Activated T-helper 2 cell treated with anti-CD3 and anti-CD28 coated beads, Interferon-gamma antibody, Interleukin-2, Interleukin-4, amounts not matched to agents 10 μg/mL and 5 μg/mL and 100 μg/mL, durations not matched to agents 14 hours and 24 hours and 36 hours (primary cell): ENCODE results near the gene DENND2D. TPM values are rescaled to one million over a fixed set of nuclear protein-coding genes. Genes with fewer than 3 reads are reported as not detected.

ENCODE experiments used
- DNase-seq: peaks from one replicate; pipeline ENCODE4 v3.0.0; 2021; ENCODE audit warnings: low spot score
- H3K27ac Mint-ChIP-seq: one replicate; pipeline ENCODE4 v1.8.0; 2021; ENCODE audit warnings: mixed read lengths
- H3K27me3 Mint-ChIP-seq: one replicate; pipeline ENCODE4 v1.8.0; 2021; ENCODE audit warnings: low read depth, mixed read lengths
- H3K36me3 Mint-ChIP-seq: one replicate; pipeline ENCODE4 v1.8.0; 2021; ENCODE audit warnings: low read depth, mixed read lengths
- H3K4me1 Mint-ChIP-seq: one replicate; pipeline ENCODE4 v1.8.0; 2021; ENCODE audit warnings: low read depth, mixed read lengths
- H3K4me3 Mint-ChIP-seq: one replicate; pipeline ENCODE4 v1.8.0; 2021; ENCODE audit warnings: low read depth, mild to moderate bottlenecking, moderate library complexity, mixed read lengths
- H3K9me3 Mint-ChIP-seq: one replicate; pipeline ENCODE4 v1.8.0; 2021; ENCODE audit warnings: mixed read lengths
- intact Hi-C: fragments of 100-400 bp; cut with micrococcal nuclease; formaldehyde crosslinking; loops from one replicate; pipeline ENCODE4 v1.15.1; 2023
- total RNA-seq: library from RNA; stranded (reverse); gene quantifications from 2 replicates; pipeline ENCODE4 v1.2.3, GENCODE V29; 2022

The DENND2D gene, protein sequence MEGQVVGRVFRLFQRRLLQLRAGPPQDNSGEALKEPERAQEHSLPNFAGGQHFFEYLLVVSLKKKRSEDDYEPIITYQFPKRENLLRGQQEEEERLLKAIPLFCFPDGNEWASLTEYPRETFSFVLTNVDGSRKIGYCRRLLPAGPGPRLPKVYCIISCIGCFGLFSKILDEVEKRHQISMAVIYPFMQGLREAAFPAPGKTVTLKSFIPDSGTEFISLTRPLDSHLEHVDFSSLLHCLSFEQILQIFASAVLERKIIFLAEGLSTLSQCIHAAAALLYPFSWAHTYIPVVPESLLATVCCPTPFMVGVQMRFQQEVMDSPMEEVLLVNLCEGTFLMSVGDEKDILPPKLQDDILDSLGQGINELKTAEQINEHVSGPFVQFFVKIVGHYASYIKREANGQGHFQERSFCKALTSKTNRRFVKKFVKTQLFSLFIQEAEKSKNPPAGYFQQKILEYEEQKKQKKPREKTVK
- 139 and 143 TPM in 2 replicates for total RNA-seq

DNA sequence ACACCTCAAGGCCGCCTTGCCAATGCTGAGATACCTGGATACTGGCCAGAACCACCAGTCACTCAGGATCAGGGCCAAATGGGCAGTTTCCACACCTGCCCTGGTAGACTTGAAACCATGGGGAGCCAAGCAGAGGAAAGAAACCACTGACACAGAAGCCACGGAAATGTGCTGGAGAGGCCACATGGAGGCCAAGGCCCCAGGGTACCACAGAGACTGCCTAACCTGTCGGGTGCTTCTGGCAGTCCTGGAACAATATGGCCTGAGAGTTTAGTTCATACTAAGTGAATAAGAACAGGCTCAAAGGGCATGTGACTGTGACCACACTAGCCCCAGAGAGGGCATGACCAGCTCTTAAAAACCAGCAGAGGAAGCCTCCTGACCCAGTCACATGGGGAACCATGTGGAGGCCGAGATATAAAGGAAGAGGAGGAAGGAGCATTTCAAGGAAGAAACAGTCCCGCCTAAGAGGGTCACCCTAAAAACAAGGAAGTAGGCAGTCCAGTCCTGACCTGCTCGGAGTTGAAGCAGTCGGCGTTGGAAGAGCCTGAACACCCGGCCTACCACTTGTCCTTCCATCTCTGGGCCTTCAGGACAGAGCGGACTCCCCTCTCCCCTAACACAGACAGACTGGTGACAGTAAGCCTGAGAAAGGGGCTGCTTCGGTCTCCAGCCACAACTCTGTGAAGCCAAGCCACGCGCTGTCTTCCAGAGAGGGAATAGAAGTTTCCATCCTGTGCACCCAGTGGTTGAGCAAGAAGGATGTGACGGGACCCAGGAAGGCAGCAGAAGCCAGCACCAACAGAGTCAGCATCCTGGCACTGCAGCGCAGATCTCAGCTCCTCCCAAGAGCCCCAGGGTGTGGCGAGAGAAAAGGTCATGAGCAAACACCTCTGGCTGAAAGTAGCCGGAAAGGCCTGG is at the start of gene DENND2D:
Gene DENND2D, minus strand, starts transcription at position 766 of the 921 bp plus-strand sequence. Its CDS starts 187 bp downstream, at position 579.
- no peaks in the 10 kb centered on the region for H3K9me3 Mint-ChIP-seq
- peaks cover 51% of the 10 kb centered on the region for H3K36me3 Mint-ChIP-seq
- no peaks in the 10 kb centered on the region for H3K27me3 Mint-ChIP-seq
- peak within 1 kb of the TSS; percentile 97 for H3K27ac Mint-ChIP-seq
- peaks cover 70% of the 10 kb centered on the region for H3K4me1 Mint-ChIP-seq
- intact Hi-C loops: loop anchor here (1.0 to 5.0 kb wide), 4 partner anchors 16 to 557 kb away; partner anchors contain the start of genes DDX20 and KCNA3
- peak; percentile 55 for DNase-seq
- H3K4me3 Mint-ChIP-seq: peak within 1 kb of the TSS; percentile 98

DNA sequence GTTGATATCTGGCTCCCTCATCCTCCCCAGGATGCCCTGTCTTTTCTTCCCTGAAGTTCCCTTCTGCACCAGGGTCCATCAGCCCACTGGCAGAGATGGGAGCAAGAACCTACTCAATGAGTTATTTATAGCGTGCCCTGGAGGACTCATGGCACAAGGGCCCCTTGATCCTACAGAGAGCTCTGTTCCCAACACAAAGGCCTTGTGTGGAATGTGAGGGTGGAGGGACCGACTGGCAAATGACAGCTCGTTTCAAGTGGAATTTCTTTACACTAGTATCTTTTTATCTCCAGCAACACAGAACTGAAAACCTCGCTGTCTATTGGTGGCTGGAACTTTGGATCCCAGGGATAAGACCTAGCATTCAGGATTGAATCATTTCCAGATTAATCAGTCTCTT is 49.5 kb upstream of the DENND2D start:
- Mint-ChIP-seq H3K4me1 (peaks cover 6% of the 10 kb centered on the region), H3K9me3 (no peaks in the 10 kb centered on the region), H3K27ac (no peak overlapping the region), H3K4me3 (no peak overlapping the region), H3K27me3 (no peaks in the 10 kb centered on the region), H3K36me3 (no peaks in the 10 kb centered on the region)
- intact Hi-C loops: no loop called here
- no peak for DNase-seq

- Mint-ChIP-seq H3K27ac (no peak overlapping the region), H3K9me3 (no peaks in the 10 kb centered on the region), H3K27me3 (no peaks in the 10 kb centered on the region), H3K36me3 (peaks cover 3% of the 10 kb centered on the region), H3K4me3 (no peak overlapping the region), H3K4me1 (peaks cover 6% of the 10 kb centered on the region)
- no peak for DNase-seq
- intact Hi-C loops: no loop called here
Observed at GRCh38 chr1:111247125-111247838, 46.8 kb upstream of the DENND2D start.

GRCh38 chr1:111242805-111243523 is 42.5 kb upstream of the DENND2D start:
- Mint-ChIP-seq H3K27me3 (no peaks in the 10 kb centered on the region), H3K36me3 (peaks cover 15% of the 10 kb centered on the region), H3K9me3 (no peaks in the 10 kb centered on the region), H3K27ac (no peak overlapping the region), H3K4me1 (no peaks in the 10 kb centered on the region), H3K4me3 (no peak overlapping the region)
- DNase-seq: no peak
- intact Hi-C loops: no loop called here

DNA sequence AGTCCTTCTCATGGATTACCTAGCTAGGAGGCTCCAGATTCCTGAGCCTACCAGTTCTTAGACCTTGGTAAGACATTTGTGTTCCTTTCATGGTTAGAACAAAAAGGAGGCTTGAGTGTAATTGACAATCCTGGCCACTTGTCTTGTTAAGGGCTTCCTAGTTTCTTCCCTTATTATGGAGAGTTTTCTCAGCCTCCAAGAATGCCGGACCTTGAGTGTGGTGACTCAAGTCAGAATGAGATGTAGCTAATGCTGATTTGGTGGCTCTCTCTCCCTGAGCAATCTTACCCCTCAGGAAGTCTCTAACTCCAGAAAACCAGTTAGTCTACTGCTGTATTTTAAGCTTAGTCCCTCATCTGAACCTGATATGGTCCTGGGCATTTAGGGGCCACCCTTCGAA is 41.4 kb upstream of the DENND2D start:
- H3K27me3 Mint-ChIP-seq: no peaks in the 10 kb centered on the region
- no peak overlapping the region for H3K27ac Mint-ChIP-seq
- H3K4me1 Mint-ChIP-seq: no peaks in the 10 kb centered on the region
- H3K9me3 Mint-ChIP-seq: no peaks in the 10 kb centered on the region
- no peak for DNase-seq
- H3K4me3 Mint-ChIP-seq: no peak overlapping the region
- H3K36me3 Mint-ChIP-seq: peaks cover 18% of the 10 kb centered on the region
- intact Hi-C loops: no loop called here

DNA sequence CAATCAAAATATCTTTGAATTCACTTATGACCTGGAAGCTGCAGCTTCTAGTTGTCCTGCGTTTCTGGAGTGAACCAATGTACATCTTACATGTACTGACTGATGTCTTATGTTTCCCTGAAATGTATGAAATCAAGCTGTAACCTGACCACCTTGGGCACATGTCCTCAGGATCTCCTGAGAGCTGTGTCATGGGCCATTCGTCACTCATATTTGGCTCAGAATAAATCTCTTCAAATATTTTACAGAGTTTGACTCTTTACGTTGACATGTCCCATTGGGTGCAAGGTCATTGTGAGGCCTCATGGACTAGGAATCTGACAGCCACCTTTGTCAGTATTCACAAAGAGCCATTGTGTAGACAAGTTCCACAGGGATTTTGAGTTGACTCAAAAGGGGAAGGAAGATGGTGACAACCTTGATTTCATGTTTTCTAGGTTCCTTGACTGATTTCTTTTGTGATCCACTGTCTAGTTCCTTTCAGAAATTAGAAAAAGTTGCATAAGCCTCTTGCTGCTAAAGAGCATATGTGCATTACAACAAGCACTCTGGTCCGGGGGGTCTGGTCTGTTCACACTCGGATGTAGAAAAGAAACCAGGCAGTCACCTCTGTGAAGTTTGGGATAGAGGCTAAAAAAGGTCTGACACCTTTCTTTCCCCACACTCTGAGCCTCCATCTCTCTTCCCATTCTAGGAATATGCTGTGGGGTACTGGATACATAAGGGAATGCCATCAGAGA is 37.8 kb upstream of the DENND2D start:
- intact Hi-C loops: no loop called here
- DNase-seq: no peak
- Mint-ChIP-seq H3K27ac (no peak overlapping the region), H3K27me3 (no peaks in the 10 kb centered on the region), H3K4me3 (no peak overlapping the region), H3K36me3 (peaks cover 24% of the 10 kb centered on the region), H3K4me1 (peaks cover 2% of the 10 kb centered on the region), H3K9me3 (no peaks in the 10 kb centered on the region)

DNA sequence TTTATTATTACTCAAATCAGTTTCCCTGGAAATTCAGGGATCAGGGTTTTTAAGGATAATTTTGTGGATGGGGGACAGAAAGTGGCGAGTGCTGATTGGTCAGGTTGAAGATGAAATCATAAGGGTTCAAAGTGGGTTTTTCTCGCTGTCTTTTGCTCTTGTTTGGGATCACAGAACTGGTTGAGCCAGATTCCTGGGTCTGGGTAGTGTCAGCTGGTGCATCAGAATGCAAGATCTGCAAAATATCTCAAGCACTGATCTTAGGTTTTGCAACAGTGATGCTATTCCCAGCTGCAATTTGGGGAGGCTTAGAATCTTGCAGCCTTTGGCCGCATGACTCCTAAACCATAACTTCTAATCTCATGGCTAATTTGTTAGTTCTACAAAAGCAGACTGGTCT is 36.4 kb upstream of the DENND2D start:
- peaks cover 21% of the 10 kb centered on the region for H3K36me3 Mint-ChIP-seq
- peaks cover 9% of the 10 kb centered on the region for H3K4me1 Mint-ChIP-seq
- intact Hi-C loops: no loop called here
- H3K27me3 Mint-ChIP-seq: no peaks in the 10 kb centered on the region
- no peak overlapping the region for H3K4me3 Mint-ChIP-seq
- no peaks in the 10 kb centered on the region for H3K9me3 Mint-ChIP-seq
- DNase-seq: no peak
- no peak overlapping the region for H3K27ac Mint-ChIP-seq

DNA sequence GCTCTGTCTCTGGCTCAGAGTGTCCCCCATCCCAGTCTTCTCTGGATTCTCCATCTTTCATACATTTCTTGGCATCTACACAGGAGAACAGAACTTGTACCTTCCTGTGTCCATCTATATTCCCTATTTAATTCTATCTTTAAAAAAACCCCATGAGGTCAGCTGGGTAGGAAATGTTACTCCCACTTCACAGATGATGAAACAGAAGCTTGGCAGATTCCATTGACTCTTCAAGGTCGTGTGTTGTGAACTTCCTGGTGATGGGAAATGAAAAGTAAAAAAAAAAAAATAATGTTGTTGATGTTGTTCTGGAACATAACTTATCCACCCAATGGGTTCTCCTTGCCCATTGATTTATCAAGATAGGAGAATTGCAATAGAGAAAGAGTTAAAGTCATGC is 35.9 kb upstream of the DENND2D start:
- Mint-ChIP-seq H3K36me3 (peaks cover 21% of the 10 kb centered on the region), H3K4me1 (peaks cover 11% of the 10 kb centered on the region), H3K27me3 (no peaks in the 10 kb centered on the region), H3K4me3 (no peak overlapping the region), H3K9me3 (no peaks in the 10 kb centered on the region), H3K27ac (no peak overlapping the region)
- intact Hi-C loops: no loop called here
- DNase-seq: no peak

- intact Hi-C loops: no loop called here
- Mint-ChIP-seq H3K4me3 (no peak overlapping the region), H3K36me3 (peaks cover 17% of the 10 kb centered on the region), H3K9me3 (no peaks in the 10 kb centered on the region), H3K4me1 (peaks cover 18% of the 10 kb centered on the region), H3K27ac (no peak overlapping the region), H3K27me3 (no peaks in the 10 kb centered on the region)
- DNase-seq: no peak
Observed at GRCh38 chr1:111234866-111235265, 34.4 kb upstream of the DENND2D start.

GRCh38 chr1:111234258-111234657 is 33.8 kb upstream of the DENND2D start:
- H3K4me3 Mint-ChIP-seq: no peak overlapping the region
- peaks cover 20% of the 10 kb centered on the region for H3K4me1 Mint-ChIP-seq
- H3K36me3 Mint-ChIP-seq: peaks cover 14% of the 10 kb centered on the region
- no peak for DNase-seq
- no peaks in the 10 kb centered on the region for H3K27me3 Mint-ChIP-seq
- intact Hi-C loops: no loop called here
- no peaks in the 10 kb centered on the region for H3K9me3 Mint-ChIP-seq
- no peak overlapping the region for H3K27ac Mint-ChIP-seq

DNA sequence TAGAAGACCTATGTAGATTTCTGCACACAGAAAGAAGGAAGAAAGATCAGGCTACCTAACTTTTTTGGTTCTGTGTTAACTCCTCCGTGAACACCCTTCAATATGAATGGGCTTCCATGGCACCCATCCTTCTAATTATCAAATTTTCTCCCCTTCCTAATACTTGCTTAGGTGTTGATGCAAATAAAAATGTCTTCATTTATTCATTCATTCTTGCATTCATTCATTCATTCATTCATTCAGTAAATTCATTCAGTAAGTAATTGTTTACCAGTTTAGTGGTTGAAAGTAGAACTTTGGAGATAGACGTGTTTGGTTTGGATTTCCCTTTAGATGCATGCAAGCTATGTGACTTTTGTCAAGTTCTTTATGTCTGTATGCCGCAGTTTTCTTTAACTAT is 31.7 kb upstream of the DENND2D start:
- intact Hi-C loops: no loop called here
- Mint-ChIP-seq H3K4me1 (peaks cover 38% of the 10 kb centered on the region), H3K4me3 (no peak overlapping the region), H3K27me3 (no peaks in the 10 kb centered on the region), H3K9me3 (no peaks in the 10 kb centered on the region), H3K27ac (no peak overlapping the region), H3K36me3 (peaks cover 6% of the 10 kb centered on the region)
- DNase-seq: no peak
